Pancreas (tissue), 10 donors: ENCODE measurements around the gene NTNG1. TPM values are rescaled to one million over a fixed set of nuclear protein-coding genes. Genes with fewer than 3 reads are reported as not detected.
A peak's percentile ranks its signal among the peaks of the same experiment; 100 is the strongest.
"Not testable (repeated sequence)": the region's sequence is repeated elsewhere in the genome, so short reads cannot be mapped to it uniquely, and the experiment has no call there.

Experiments
- ATAC-seq, 4 donors: fragments of 200-7000 bp; cut with Tn5 transposase; one replicate each; pipeline versions ENCODE4 v1.8.0 to v1.9.1; 2020; ENCODE audit warnings: mild to moderate bottlenecking in 4 of 4, moderate library complexity in 4 of 4
- DNase-seq, 6 donors: peaks; one replicate each; pipeline ENCODE4 v3.0.0-alpha.2; 2020
- FAIRE-seq: peaks from 2 replicates; lab custom pipeline; 2012; peaks lifted over from hg19 to GRCh38; lab: Jason Lieb, UNC
- H3K27ac ChIP-seq, 4 donors: fragments of 200-600 bp; sonication (generic); 1 replicate in 3 of 4; 2 replicates in 1 of 4; pipeline versions ENCODE4 v1.5.0 to v1.8.0; 2020
- H3K27me3 ChIP-seq, 4 donors: fragments of 200-600 bp; one replicate each; pipeline ENCODE4 v1.8.0; 2021
- H3K36me3 ChIP-seq, 3 donors: fragments of 200-600 bp; sonication (generic) in 1 of 3; one replicate each; pipeline versions ENCODE4 v1.5.0 to v1.8.0; 2020 to 2021
- H3K4me1 ChIP-seq, 3 donors: fragments of 200-600 bp; one replicate each; pipeline ENCODE4 v1.8.0; 2021
- H3K4me3 ChIP-seq, 4 donors: fragments of 200-600 bp; sonication (generic) in 2 of 4; one replicate each; pipeline versions ENCODE4 v1.5.0 to v1.8.0; 2020 to 2021
- H3K9me3 ChIP-seq, 4 donors: fragments of 200-600 bp; one replicate each; pipeline ENCODE4 v1.8.0; 2021
- CTCF ChIP-seq, 4 donors: fragments of 200-600 bp; sonication (generic) in 3 of 4; IDR thresholded peaks; one replicate each; pipeline versions ENCODE4 v1.5.0 to v1.8.0; 2021; ENCODE audit warnings: antibody characterized with exemption in 4 of 4
- WGBS, 2 donors: extraction: QIAGEN DNeasy Blood & Tissue Kit; methylation state at CpG; one replicate each; pipeline ENCODE4 v1.1.7; 2013; 5-methylcytosine and 5-hydroxymethylcytosine counted together
- intact Hi-C, 3 donors: fragments of 100-400 bp; cut with DNase I; formaldehyde crosslinking; loops; one replicate each; pipeline versions ENCODE4 v1.11.1 to v1.14.2; 2022
- polyA plus RNA-seq, 2 donors: library from polyadenylated mRNA; stranded (reverse); fragments of 200-250 nt; gene quantifications; one replicate each; pipeline ENCODE4 v1.2.3, GENCODE V29; 2013
- total RNA-seq, 6 donors: library from RNA; stranded (reverse); fragmentation: NEBNext Ultra II Directional in 4 of 6; extraction: Animal tissue kit (Norgen Biotek cat#: 25700) in 4 of 6; gene quantifications; one replicate each; pipeline versions ENCODE4 v1.2.1 to v1.2.4, GENCODE V29; 2021 to 2023
- donor health status: healthy with polysubstance abuse.
- donor health status: DM: no; HTN: no; CAD: no; lungs with moderate emphysema.
- donor health status: DM: no; HTN: no; CAD: no.
- donor health status: control.
- donor health status: control.
- donor health status: Bipolar disorder and iron deficiency.
- donor health status: DM: yes; HTN: yes; CAD: no.
- donor health status: DM: no; HTN: no; CAD: no.
- donor health status: DM: no; HTN: no; CAD: no.
- donor health status: DM: yes; HTN: yes; CAD: no.

NTNG1 gene
- total and polyA plus RNA-seq, 8 donors, result 0.04 to 1.3 (median 0.23) TPM; not detected in 1

DNA sequence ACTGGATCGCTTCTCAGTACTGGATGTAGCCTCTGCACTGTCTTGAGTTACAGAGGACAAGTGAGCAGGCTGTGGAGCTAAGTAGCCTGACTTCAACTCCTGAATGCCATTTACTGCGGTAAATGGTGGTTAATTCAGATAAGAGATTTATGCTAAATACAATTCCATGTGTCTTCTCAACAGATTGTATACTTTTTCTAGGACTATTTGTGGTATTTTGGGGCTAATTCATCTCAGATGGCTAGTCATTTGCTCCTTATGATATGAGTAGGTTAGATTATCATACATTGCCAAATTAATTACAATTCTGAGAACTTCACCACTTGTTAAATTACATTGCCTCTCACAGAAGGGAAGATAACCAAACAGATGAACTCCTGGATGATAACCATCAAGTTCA is 90.5 kb downstream of the NTNG1 start:
- no peaks in the 10 kb centered on the region for H3K4me1 ChIP-seq
- intact Hi-C loops, result no loop called here
- H3K27ac ChIP-seq, result no peak overlapping the region
- H3K36me3 ChIP-seq, result no peaks in the 10 kb centered on the region
- no peaks in the 10 kb centered on the region for H3K9me3 ChIP-seq
- FAIRE-seq (no peak), DNase-seq (no peak), ATAC-seq (no peak)
- no peak overlapping the region for H3K4me3 ChIP-seq
- 69 to 83% methylated on average over 2 of the region's 2 CpGs for WGBS, 2 donors
- no peak for TF ChIP-seq CTCF (IDR thresholded peaks at IDR 0.05)
- no peaks in the 10 kb centered on the region for H3K27me3 ChIP-seq

DNA sequence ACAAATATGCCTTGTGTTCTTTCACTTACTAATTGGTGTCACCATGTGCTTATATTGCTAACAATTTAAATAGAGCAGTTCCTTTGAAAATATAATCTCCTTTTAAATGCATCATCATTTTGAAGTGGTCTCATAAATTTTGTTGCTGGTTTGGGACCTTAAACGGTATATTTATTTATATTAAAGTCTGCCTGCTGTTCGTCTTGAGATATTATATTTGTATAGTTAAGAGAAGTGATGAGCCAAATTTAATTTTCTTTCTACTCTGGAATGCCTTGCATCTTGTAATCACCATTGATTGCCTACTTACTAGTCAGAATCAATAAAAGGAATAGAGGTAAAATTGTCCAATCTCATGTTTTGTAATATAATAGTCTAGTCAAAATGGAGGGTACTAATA is 91.6 kb downstream of the NTNG1 start:
- intact Hi-C loops, result no loop called here
- 45 to 62% methylated on average over 2 of the region's 2 CpGs for WGBS, 2 donors
- H3K27ac ChIP-seq, result no peak overlapping the region
- TF ChIP-seq CTCF (IDR thresholded peaks at IDR 0.05), result no peak
- H3K4me1 ChIP-seq, result no peaks in the 10 kb centered on the region
- no peak overlapping the region for H3K4me3 ChIP-seq
- no peak for DNase-seq
- H3K27me3 ChIP-seq, result no peaks in the 10 kb centered on the region
- no peaks in the 10 kb centered on the region for H3K36me3 ChIP-seq
- no peaks in the 10 kb centered on the region for H3K9me3 ChIP-seq
- FAIRE-seq, result no peak
- ATAC-seq, result no peak

DNA sequence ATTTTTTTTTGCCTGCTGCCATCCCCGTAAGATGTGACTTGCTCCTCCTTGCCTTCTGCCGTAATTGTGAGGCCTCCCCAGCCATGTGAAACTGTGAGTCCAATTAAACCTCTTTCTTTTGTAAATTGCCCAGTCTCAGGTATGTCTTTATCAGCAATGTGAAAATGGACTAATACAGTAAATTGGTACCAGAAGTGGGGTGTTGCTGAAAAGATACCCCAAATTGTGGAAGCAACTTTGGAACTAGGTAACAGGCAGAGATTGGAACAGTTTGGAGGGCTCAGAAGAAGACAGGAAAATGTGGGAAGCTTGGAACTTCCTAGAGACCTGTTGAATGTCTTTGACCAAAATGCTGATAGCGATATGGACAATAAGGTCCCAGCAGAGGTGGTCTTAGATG is 95.9 kb downstream of the NTNG1 start:
- FAIRE-seq, H3K4me1 ChIP-seq, ATAC-seq, H3K27me3 ChIP-seq, DNase-seq, H3K4me3 ChIP-seq, H3K9me3 ChIP-seq, H3K36me3 ChIP-seq, H3K27ac ChIP-seq, intact Hi-C loops: not testable (repeated sequence)
- WGBS, 2 donors, result 80 to 81% methylated on average over 3 of the region's 3 CpGs

DNA sequence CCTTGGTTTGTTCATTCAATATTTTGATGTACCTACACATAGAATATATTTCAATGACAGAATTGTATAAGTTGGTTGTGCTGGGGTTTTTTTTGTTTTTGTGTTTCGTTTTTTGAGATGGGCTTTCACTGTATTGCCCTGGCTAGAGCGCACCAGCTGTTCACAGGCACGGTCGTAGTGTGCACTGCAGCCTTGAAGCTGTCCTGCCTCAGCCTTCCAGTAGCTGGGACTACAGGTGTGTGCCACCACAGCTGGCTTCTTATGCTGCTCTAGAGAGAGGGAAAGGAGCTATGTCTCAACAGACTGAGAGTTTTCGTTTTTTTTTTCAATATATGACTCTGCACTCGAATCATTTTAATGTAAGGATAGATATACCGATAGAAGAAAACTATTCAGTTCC is 102.6 kb downstream of the NTNG1 start:
- H3K36me3 ChIP-seq, result no peaks in the 10 kb centered on the region
- WGBS, 2 donors, result 68 to 69% methylated on average over 7 of the region's 7 CpGs
- ATAC-seq, result no peak
- no peak for FAIRE-seq
- intact Hi-C loops, result no loop called here
- no peak overlapping the region for H3K4me3 ChIP-seq
- H3K27ac ChIP-seq, result no peak overlapping the region
- DNase-seq, result no peak
- TF ChIP-seq CTCF (IDR thresholded peaks at IDR 0.05), result no peak
- no peaks in the 10 kb centered on the region for H3K4me1 ChIP-seq
- no peaks in the 10 kb centered on the region for H3K9me3 ChIP-seq
- no peaks in the 10 kb centered on the region for H3K27me3 ChIP-seq

DNA sequence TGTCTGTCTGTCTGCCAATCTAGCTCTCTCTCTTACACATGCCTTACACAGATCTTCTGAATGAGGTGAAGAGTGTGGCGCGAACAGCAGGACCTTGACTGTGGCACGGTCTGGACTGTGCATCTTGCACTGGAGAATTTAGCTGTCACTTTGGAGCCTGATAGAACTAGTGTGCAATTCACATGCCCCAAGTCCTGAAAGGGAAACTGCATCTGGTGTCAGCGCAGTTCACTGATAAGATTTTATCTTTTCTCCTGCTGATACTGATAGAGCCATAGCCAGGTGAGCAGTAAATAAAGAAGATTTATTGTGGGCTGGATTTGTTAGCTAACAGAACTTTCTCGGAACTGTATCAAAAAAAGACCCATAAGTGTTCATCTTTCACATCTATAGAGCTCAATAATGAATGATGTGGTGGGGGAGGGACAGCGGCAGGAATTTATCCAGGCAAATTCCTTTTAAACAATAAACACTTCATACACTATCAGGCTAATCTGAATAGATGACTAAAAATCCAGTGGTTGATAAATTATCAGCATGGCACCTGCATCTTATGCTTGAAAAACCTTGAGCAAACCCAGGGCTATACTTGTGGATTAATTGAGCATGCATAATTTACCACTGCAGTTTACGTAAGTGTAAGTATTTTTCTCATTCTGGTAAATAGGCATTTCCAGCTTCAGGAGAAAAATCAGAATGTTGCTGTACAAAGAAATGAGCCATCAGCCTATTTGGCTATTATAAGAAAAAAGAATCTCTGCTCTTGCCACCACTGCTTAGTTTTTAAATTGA is 104.1 kb downstream of the NTNG1 start:
- peak in 1 of 4 donors; percentile 22 for ATAC-seq
- no peak for DNase-seq

More for the DNA sequence above, 104.1 kb downstream of the NTNG1 start:
- no peaks in the 10 kb centered on the region for H3K27me3 ChIP-seq
- no peak for FAIRE-seq
- TF ChIP-seq CTCF (IDR thresholded peaks at IDR 0.05), result no peak
- WGBS, 2 donors, result 14 to 18% methylated on average over 7 of the region's 7 CpGs
- H3K4me1 ChIP-seq, result no peaks in the 10 kb centered on the region
- H3K4me3 ChIP-seq, result no peak overlapping the region
- intact Hi-C loops, result no loop called here
- H3K36me3 ChIP-seq, result no peaks in the 10 kb centered on the region
- H3K27ac ChIP-seq, result no peak overlapping the region
- no peaks in the 10 kb centered on the region for H3K9me3 ChIP-seq
